Mesenchymal stem cell (in vitro differentiated cells and primary cell): ENCODE measurements around the gene CD79A. TPM values are rescaled to one million over a fixed set of nuclear protein-coding genes. Genes with fewer than 3 reads are reported as not detected.

Experiments used
- DNase-seq: peaks from one replicate; pipeline ENCODE4 v3.0.0-alpha.2; 2013
- H2AFZ ChIP-seq: one replicate; pipeline ENCODE4 v1.6.1; 2013; ENCODE audit warnings: low read depth, mild to moderate bottlenecking, control low read depth, inconsistent platforms, low read length, moderate library complexity
- H2AK5ac ChIP-seq: 2 replicates; pipeline ENCODE4 v1.6.1; 2013; ENCODE audit warnings: low read length, moderate library complexity, mild to moderate bottlenecking, inconsistent platforms; ENCODE audit not compliant: severe bottlenecking
- H2BK120ac ChIP-seq: one replicate; pipeline ENCODE4 v1.6.1; 2013; ENCODE audit warnings: low read depth, mild to moderate bottlenecking, inconsistent platforms, low read length, moderate library complexity
- H2BK12ac ChIP-seq, 2 experiments: one replicate each; pipeline ENCODE4 v1.6.1; 2013; ENCODE audit warnings: inconsistent platforms in 2 of 2, low read length in 2 of 2, mild to moderate bottlenecking in 2 of 2, moderate library complexity in 2 of 2, control low read depth in 1 of 2
- H2BK15ac ChIP-seq: one replicate; pipeline ENCODE4 v1.6.1; 2013; ENCODE audit warnings: mild to moderate bottlenecking, low read depth, inconsistent platforms; ENCODE audit not compliant: poor library complexity, severe bottlenecking
- H2BK5ac ChIP-seq: 2 replicates; pipeline ENCODE4 v1.6.1; 2013; ENCODE audit warnings: low read depth, mild to moderate bottlenecking, low read length, control low read depth, inconsistent platforms; ENCODE audit not compliant: poor library complexity, severe bottlenecking
- H3K14ac ChIP-seq, 2 experiments: one replicate each; pipeline ENCODE4 v1.6.1; 2013; ENCODE audit warnings: inconsistent platforms in 2 of 2, low read length in 2 of 2, control low read depth in 1 of 2, mild to moderate bottlenecking in 1 of 2, moderate library complexity in 1 of 2
- H3K18ac ChIP-seq, 2 experiments: one replicate each; pipeline ENCODE4 v1.6.1; 2013; ENCODE audit warnings: inconsistent platforms in 2 of 2, low read length in 2 of 2, control low read depth in 1 of 2, low read depth in 1 of 2, mild to moderate bottlenecking in 1 of 2
- H3K23ac ChIP-seq, 2 experiments: one replicate each; pipeline ENCODE4 v1.6.1; 2013; ENCODE audit warnings: inconsistent platforms in 2 of 2, low read length in 2 of 2, mild to moderate bottlenecking in 2 of 2, moderate library complexity in 2 of 2, control low read depth in 1 of 2
- H3K27ac ChIP-seq: 2 replicates; pipeline ENCODE4 v1.5.1; 2013; ENCODE audit warnings: mild to moderate bottlenecking, moderate library complexity, low read length, control low read depth, inconsistent platforms; ENCODE audit not compliant: poor library complexity, severe bottlenecking
- H3K27me3 ChIP-seq, 2 experiments: 2 replicates each; pipeline versions ENCODE4 v1.6.1 to v1.7.0; 2013; ENCODE audit warnings: low read length in 2 of 2, mild to moderate bottlenecking in 2 of 2, moderate library complexity in 2 of 2, control low read depth in 1 of 2, inconsistent platforms in 1 of 2; ENCODE audit not compliant: control insufficient read depth in 1 of 2, insufficient read depth in 1 of 2
- H3K36me3 ChIP-seq, 2 experiments: 2 replicates each; pipeline versions ENCODE4 v1.6.1 to v1.7.0; 2013; ENCODE audit warnings: low read length in 2 of 2, control low read depth in 1 of 2, inconsistent platforms in 1 of 2, low read depth in 1 of 2, mild to moderate bottlenecking in 1 of 2; ENCODE audit not compliant: insufficient read depth in 2 of 2, control insufficient read depth in 1 of 2
- H3K4ac ChIP-seq, 2 experiments: one replicate each; pipeline ENCODE4 v1.6.1; 2013; ENCODE audit warnings: inconsistent platforms in 2 of 2, low read length in 2 of 2, mild to moderate bottlenecking in 2 of 2, moderate library complexity in 2 of 2, control low read depth in 1 of 2, low read depth in 1 of 2
- H3K4me1 ChIP-seq: 2 replicates; pipeline ENCODE4 v1.6.1; 2013; ENCODE audit warnings: low read depth, low read length, control low read depth; ENCODE audit not compliant: control insufficient read depth, insufficient read depth
- H3K4me2 ChIP-seq: 2 replicates; pipeline ENCODE4 v1.6.1; 2013; ENCODE audit warnings: low read length, mild to moderate bottlenecking, inconsistent platforms; ENCODE audit not compliant: poor library complexity, severe bottlenecking
- H3K4me3 ChIP-seq, 2 experiments: 2 replicates each; pipeline versions ENCODE4 v1.5.1 to v1.7.0; 2013; ENCODE audit warnings: low read length in 2 of 2, mild to moderate bottlenecking in 2 of 2, control low read depth in 1 of 2, low read depth in 1 of 2; ENCODE audit not compliant: insufficient read depth in 1 of 2
- H3K79me1 ChIP-seq: replicated peaks from 2 replicates; pipeline ENCODE4 v1.6.1; 2013; ENCODE audit warnings: mild to moderate bottlenecking, control low read depth, low read length, inconsistent platforms; ENCODE audit not compliant: poor library complexity, severe bottlenecking
- H3K9ac ChIP-seq: 2 replicates; pipeline ENCODE4 v1.7.0; 2013; ENCODE audit warnings: mild to moderate bottlenecking, low read length, moderate library complexity
- H3K9me3 ChIP-seq: 2 replicates; pipeline ENCODE4 v1.7.0; 2013; ENCODE audit warnings: mild to moderate bottlenecking, low read length; ENCODE audit not compliant: control insufficient read depth
- H4K8ac ChIP-seq: one replicate; pipeline ENCODE4 v1.6.1; 2013; ENCODE audit warnings: inconsistent platforms, mild to moderate bottlenecking, low read length, moderate library complexity
- H4K91ac ChIP-seq: one replicate; pipeline ENCODE4 v1.6.1; 2013; ENCODE audit warnings: mild to moderate bottlenecking, low read length, inconsistent platforms
- WGBS: methylation state at CpG from one replicate; pipeline ENCODE4 v1.1.7; 2013; ENCODE audit warnings: mixed read lengths; 5-methylcytosine and 5-hydroxymethylcytosine counted together
- polyA plus RNA-seq, 2 experiments: library from polyadenylated mRNA; stranded (reverse); fragments of 200-250 nt; gene quantifications; one replicate each; pipeline ENCODE4 v1.2.3, GENCODE V29; 2013

CD79A gene
- polyA plus RNA-seq (2013, experiment 1 of 2): 0.28 TPM
- 0.32 TPM for polyA plus RNA-seq (2013, experiment 2 of 2)

DNA sequence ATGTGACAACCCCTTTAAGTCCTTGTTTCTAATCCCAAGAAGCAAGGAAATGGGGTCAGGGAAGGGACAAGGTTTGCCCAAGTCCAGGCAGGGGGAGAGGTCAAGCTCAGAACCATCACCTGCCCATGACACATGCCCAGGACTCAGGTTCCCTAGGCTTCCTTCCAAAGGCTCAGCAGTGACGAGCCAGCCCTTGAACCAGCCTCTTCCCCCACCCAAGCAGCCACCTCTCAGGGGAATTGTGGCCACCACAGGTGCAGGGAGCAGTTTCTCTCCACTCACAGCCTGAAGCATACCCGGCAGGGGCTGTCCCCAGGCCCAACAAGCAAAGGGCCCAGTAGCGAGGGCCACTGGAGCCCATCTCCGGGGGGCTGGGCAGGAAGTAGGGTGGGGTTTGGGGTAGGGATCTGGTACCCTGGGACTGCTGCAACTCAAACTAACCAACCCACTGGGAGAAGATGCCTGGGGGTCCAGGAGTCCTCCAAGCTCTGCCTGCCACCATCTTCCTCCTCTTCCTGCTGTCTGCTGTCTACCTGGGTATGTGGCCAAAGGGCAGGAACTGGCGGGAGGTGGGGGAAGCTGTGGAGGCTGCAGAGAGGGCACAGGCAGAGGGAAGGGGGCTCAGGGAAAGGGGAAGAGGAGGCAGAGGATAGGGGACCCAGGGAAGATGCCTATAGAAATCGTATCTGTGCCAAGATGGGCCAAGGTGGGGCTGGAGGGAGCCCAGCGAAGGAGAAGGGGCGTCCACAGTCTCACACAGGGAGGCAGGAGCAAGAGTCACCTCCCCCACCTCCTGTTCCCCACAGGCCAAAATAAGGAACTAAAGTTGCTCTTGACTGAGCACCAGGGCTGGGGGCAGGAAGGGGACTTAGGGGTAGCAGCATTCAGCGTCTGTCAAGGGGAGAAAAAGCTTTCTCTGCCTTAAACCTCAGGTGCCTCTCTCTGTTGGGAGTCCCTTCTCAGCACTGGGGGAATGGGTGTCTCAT is at the start of gene CD79A:
Gene CD79A, plus strand, starts transcription at position 433 of the 986 bp plus-strand sequence. Its CDS starts 26 bp downstream, at position 459.
- Histone ChIP-seq H3K27ac (no peak within 1 kb of the TSS), H3K27me3 (peaks cover 15 to 26% of the 10 kb centered on the region in 2 experiments), H4K8ac (no peak within 1 kb of the TSS), H3K79me1 (no peaks in the 10 kb centered on the region), H2BK120ac (no peak within 1 kb of the TSS), H3K4ac (no peak within 1 kb of the TSS), H3K4me3 (no peak within 1 kb of the TSS), H3K9me3 (no peaks in the 10 kb centered on the region), H3K9ac (no peak within 1 kb of the TSS), H3K4me2 (no peak within 1 kb of the TSS), H3K18ac (no peak within 1 kb of the TSS), H3K23ac (no peak within 1 kb of the TSS), H4K91ac (no peak within 1 kb of the TSS), H2BK5ac (no peak within 1 kb of the TSS), H3K36me3 (peaks cover 10 to 11% of the 10 kb centered on the region in 2 experiments), H3K14ac (peak within 1 kb of the TSS in 1 of 2 experiments; percentile 20), H3K4me1 (no peaks in the 10 kb centered on the region), H2BK15ac (no peak within 1 kb of the TSS), H2AFZ (no peak within 1 kb of the TSS), H2AK5ac (no peak within 1 kb of the TSS), H2BK12ac (no peak within 1 kb of the TSS)
- WGBS: 78% methylated on average over 4 of the region's 9 CpGs
- DNase-seq: no peak

GRCh38 chr19:41837981-41838708 is 38.9 kb upstream of the CD79A start:
- no peak overlapping the region for H4K8ac ChIP-seq
- no peak overlapping the region for H3K4ac ChIP-seq
- no peak overlapping the region for H3K23ac ChIP-seq
- no peak overlapping the region for H2BK15ac ChIP-seq
- H2BK5ac ChIP-seq: no peak overlapping the region
- no peaks in the 10 kb centered on the region for H3K4me1 ChIP-seq
- H3K27me3 ChIP-seq: peaks cover 35 to 65% of the 10 kb centered on the region in 2 experiments
- no peak overlapping the region for H3K9ac ChIP-seq
- no peaks in the 10 kb centered on the region for H3K9me3 ChIP-seq
- no peak overlapping the region for H3K14ac ChIP-seq
- no peak overlapping the region for H2BK12ac ChIP-seq
- WGBS: 54% methylated on average over 12 of the region's 13 CpGs
- no peaks in the 10 kb centered on the region for H3K36me3 ChIP-seq
- no peak overlapping the region for H4K91ac ChIP-seq
- no peaks in the 10 kb centered on the region for H3K79me1 ChIP-seq
- H3K27ac ChIP-seq: no peak overlapping the region
- no peak overlapping the region for H2BK120ac ChIP-seq
- DNase-seq: no peak
- H3K4me3 ChIP-seq: no peak overlapping the region
- no peak overlapping the region for H2AFZ ChIP-seq
- H3K18ac ChIP-seq: no peak overlapping the region
- no peak overlapping the region for H2AK5ac ChIP-seq
- H3K4me2 ChIP-seq: no peak overlapping the region

DNA sequence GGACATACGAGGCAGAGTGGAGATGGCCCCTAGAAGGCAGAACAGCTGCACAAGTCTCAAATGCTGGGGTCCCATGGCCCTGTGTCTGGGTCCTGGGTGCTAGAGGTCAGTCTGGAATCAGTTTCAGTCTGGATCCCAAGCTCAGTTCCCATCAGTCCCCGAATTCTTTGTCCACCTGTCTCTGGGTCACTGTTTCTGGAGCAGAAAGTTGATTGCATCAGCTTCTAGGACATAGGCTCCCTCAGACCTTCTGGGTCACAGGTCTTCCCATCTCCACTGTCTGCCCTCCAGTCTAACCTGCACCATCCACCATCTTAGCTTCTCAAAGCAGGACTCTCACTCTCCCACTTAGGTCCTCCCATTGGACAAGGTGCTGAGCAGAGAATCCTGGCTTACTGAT is 37.9 kb upstream of the CD79A start:
- H2AFZ ChIP-seq: no peak overlapping the region
- H2BK120ac ChIP-seq: no peak overlapping the region
- no peaks in the 10 kb centered on the region for H3K36me3 ChIP-seq
- H2BK5ac ChIP-seq: no peak overlapping the region
- peak overlapping the region in 1 of 2 experiments; percentile 94 for H3K23ac ChIP-seq
- no peak overlapping the region for H4K91ac ChIP-seq
- no peaks in the 10 kb centered on the region for H3K4me1 ChIP-seq
- no peak overlapping the region for H3K4me3 ChIP-seq
- H3K9ac ChIP-seq: no peak overlapping the region
- H2BK15ac ChIP-seq: no peak overlapping the region
- H3K4ac ChIP-seq: no peak overlapping the region
- no peak overlapping the region for H3K14ac ChIP-seq
- no peak for DNase-seq
- no peak overlapping the region for H2BK12ac ChIP-seq
- no peaks in the 10 kb centered on the region for H3K79me1 ChIP-seq
- WGBS: 35% methylated on average over 2 of the region's 2 CpGs
- H3K18ac ChIP-seq: no peak overlapping the region
- H3K27ac ChIP-seq: no peak overlapping the region
- H4K8ac ChIP-seq: no peak overlapping the region
- H2AK5ac ChIP-seq: no peak overlapping the region
- no peak overlapping the region for H3K4me2 ChIP-seq
- H3K9me3 ChIP-seq: no peaks in the 10 kb centered on the region
- peaks cover 35 to 70% of the 10 kb centered on the region in 2 experiments for H3K27me3 ChIP-seq

- Histone ChIP-seq H2BK15ac (no peak overlapping the region), H3K4me3 (no peak overlapping the region), H3K27me3 (peaks cover 15 to 43% of the 10 kb centered on the region in 2 experiments), H3K9ac (no peak overlapping the region), H2BK5ac (no peak overlapping the region), H4K91ac (no peak overlapping the region), H3K9me3 (no peaks in the 10 kb centered on the region), H2BK120ac (no peak overlapping the region), H3K18ac (no peak overlapping the region), H3K4ac (no peak overlapping the region), H3K14ac (no peak overlapping the region), H3K79me1 (no peaks in the 10 kb centered on the region), H3K27ac (no peak overlapping the region), H3K4me2 (no peak overlapping the region), H2AFZ (no peak overlapping the region), H2BK12ac (no peak overlapping the region), H3K36me3 (no peaks in the 10 kb centered on the region), H2AK5ac (no peak overlapping the region), H3K23ac (no peak overlapping the region), H4K8ac (no peak overlapping the region), H3K4me1 (no peaks in the 10 kb centered on the region)
- WGBS: 74% methylated on average over 7 of the region's 7 CpGs
- no peak for DNase-seq
Observed at GRCh38 chr19:41843371-41843770, 33.7 kb upstream of the CD79A start.
